ENCODE data around the gene BHMT. TPM values are rescaled to one million over a fixed set of nuclear protein-coding genes. Genes with fewer than 3 reads are reported as not detected.
"Not testable (repeated sequence)": the region's sequence is repeated elsewhere in the genome, so short reads cannot be mapped to it uniquely, and the experiment has no call there.

BHMT gene
- total RNA-seq, 1 donor from 2014 or later, result not detected

GRCh38 chr5:79143684-79144379 lies 32.2 kb downstream of the BHMT start:
- no peak for TF ChIP-seq CTCF (IDR thresholded peaks at IDR 0.05; ENCODE audit: borderline replicate concordance)
- intact Hi-C loops (cut with micrococcal nuclease), result no loop called here
- Histone ChIP-seq H3K27me3 (ENCODE audit: low read depth) (no peaks in the 10 kb centered on the region), H3K4me1 (no peaks in the 10 kb centered on the region), H3K27ac (replicated peaks) (no peak overlapping the region), H3K4me3 (no peak overlapping the region), H3K9me3 (replicated peaks) (peaks cover 15% of the 10 kb centered on the region), H3K36me3 (no peaks in the 10 kb centered on the region)
- no peak for DNase-seq

DNA sequence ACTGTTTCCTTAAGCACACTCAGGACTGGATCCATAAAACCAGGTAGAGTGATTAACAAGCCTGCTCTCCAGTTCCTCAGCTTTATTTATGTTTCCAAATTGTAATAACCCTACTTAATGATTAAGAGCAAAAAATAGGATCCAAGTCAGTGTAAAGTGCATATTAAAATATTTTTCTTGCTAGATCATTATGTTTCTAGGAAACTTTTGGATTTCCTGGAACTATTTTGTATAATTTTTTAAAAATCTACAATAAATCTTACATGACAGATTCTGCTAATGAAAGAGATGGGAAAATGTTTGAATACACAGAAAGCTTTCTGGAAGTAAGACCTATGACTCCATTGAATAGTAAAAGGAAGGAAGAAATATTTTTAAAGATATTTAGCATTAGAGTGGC lies 35.5 kb downstream of the BHMT start:
- Histone ChIP-seq H3K27me3 (ENCODE audit: low read depth) (no peaks in the 10 kb centered on the region), H3K36me3 (no peaks in the 10 kb centered on the region), H3K4me3 (no peak overlapping the region), H3K4me1 (no peaks in the 10 kb centered on the region), H3K9me3 (replicated peaks) (no peaks in the 10 kb centered on the region), H3K27ac (replicated peaks) (no peak overlapping the region)
- TF ChIP-seq CTCF (IDR thresholded peaks at IDR 0.05; ENCODE audit: borderline replicate concordance), result no peak
- no peak for DNase-seq
- intact Hi-C loops (cut with micrococcal nuclease), result no loop called here

DNA sequence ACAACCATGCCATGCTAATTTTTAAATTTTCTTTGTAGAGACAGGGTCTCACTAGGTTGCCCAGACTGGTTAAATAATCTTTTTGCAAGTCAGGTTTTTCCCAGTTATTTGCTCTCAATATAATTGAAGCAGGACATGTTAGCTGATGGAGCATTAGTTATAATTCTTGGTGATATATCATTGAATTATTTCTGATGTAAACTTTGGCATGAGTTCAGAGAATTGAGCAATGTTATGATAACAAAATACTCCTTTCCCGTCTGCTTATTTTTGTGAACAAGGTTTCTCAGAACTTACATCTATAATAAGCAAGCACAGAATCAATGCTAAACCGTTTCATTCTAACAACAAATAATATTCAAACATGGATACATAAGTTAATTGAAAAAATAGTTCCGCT lies 37.8 kb downstream of the BHMT start:
- Histone ChIP-seq H3K27ac (replicated peaks) (no peak overlapping the region), H3K27me3 (ENCODE audit: low read depth) (no peaks in the 10 kb centered on the region), H3K4me1 (no peaks in the 10 kb centered on the region), H3K4me3 (no peak overlapping the region), H3K9me3 (replicated peaks) (no peaks in the 10 kb centered on the region), H3K36me3 (no peaks in the 10 kb centered on the region)
- intact Hi-C loops (cut with micrococcal nuclease), result no loop called here
- TF ChIP-seq CTCF (IDR thresholded peaks at IDR 0.05; ENCODE audit: borderline replicate concordance), result no peak
- DNase-seq, result no peak

DNA sequence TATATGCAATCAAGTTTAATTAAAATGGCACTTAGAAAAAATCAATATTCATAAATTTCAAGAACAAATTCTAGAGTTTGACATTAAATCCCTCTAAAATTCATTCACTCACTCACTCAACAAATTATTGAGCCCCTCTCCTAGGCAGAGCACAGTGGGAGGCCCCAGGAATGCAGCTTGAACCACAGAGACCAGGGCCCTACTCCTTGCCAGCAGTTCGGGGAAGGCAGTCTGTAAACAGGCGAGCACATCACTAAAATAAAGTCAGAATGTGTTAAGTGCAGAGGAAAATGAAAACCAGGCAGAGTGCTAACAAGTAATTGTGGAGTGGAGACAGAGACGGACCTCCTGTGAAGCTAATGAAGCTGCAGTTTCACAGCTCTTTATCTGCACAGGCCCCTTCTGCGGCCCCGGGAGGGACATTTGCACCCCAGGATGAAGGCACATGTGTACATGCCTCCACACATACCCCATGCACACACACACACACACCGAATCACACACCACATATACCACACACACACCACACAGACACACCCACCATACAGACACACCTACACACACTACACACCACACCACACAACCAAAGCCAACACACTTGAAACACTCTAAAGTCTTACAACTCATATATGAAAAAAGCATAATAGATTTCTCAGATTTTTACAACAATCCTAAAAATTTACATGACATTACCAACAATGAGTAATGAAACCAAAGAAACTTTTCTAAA lies 40.5 kb downstream of the BHMT start:
- intact Hi-C loops (cut with micrococcal nuclease), result no loop called here
- Histone ChIP-seq H3K4me3 (no peak overlapping the region), H3K27me3 (ENCODE audit: low read depth) (no peaks in the 10 kb centered on the region), H3K36me3 (no peaks in the 10 kb centered on the region), H3K9me3 (replicated peaks) (no peaks in the 10 kb centered on the region), H3K27ac (replicated peaks) (no peak overlapping the region), H3K4me1 (no peaks in the 10 kb centered on the region)
- TF ChIP-seq CTCF (IDR thresholded peaks at IDR 0.05; ENCODE audit: borderline replicate concordance), result no peak
- DNase-seq, result no peak

DNA sequence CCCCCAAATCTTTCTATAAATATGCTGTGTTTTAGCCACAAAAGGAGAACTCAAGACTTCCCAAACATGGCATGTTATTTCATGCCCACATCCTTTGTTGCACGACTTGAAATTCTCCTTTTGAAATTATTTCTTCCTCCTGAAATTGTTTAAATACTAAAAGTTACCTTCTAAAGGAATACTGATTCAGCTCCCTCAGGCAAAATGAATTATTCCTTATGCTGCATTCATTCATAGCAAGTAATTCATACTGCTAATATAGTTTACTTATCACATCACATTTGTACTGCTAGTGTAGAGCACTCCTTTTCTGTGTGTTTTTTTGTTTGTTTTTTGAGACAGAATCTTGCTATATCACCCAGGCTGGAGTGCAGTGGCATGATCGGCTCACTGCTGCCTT lies 45.7 kb downstream of the BHMT start:
- no peaks in the 10 kb centered on the region for H3K27me3 ChIP-seq (ENCODE audit: low read depth)
- H3K9me3 ChIP-seq (replicated peaks), result no peaks in the 10 kb centered on the region
- DNase-seq, result no peak
- H3K36me3 ChIP-seq, result no peaks in the 10 kb centered on the region
- intact Hi-C loops (cut with micrococcal nuclease), result no loop called here
- no peaks in the 10 kb centered on the region for H3K4me1 ChIP-seq
- no peak overlapping the region for H3K4me3 ChIP-seq
- TF ChIP-seq CTCF (IDR thresholded peaks at IDR 0.05; ENCODE audit: borderline replicate concordance), result no peak
- H3K27ac ChIP-seq (replicated peaks), result no peak overlapping the region

DNA sequence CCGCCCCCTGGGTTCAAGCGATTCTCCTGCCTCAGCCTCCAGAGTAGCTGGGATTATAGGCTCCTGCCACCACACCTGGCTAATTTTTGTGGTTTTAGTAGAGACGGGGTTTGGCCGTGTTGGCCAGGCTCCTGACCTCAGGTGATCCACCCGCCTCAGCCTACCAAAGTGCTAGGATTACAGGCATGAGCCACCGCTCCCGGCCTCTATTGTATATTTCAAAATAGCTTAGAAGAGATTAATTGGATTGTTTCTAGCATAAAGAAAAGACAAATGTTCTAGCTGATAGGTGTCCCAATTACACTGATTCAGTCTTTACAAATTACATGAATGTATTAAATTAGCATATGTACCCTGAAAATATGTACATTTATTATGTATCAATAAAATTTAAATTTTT lies 50.0 kb downstream of the BHMT start:
- DNase-seq; H3K27me3 ChIP-seq (ENCODE audit: low read depth); H3K27ac ChIP-seq (replicated peaks); intact Hi-C loops (cut with micrococcal nuclease); H3K9me3 ChIP-seq (replicated peaks); H3K36me3 ChIP-seq; H3K4me1 ChIP-seq; H3K4me3 ChIP-seq: not testable (repeated sequence)
